HG03175 (cell line): ENCODE results near the gene TKT.
"Not testable (repeated sequence)": the region's sequence is repeated elsewhere in the genome, so short reads cannot be mapped to it uniquely, and the experiment has no call there.

Experiments
- ATAC-seq: cut with Tn5 transposase; IDR thresholded peaks from one replicate; pipeline ENCODE4 v1.9.1; 2021; ENCODE audit warnings: mild to moderate bottlenecking, moderate library complexity; ENCODE audit not compliant: unreplicated experiment

Gene TKT

GRCh38 chr3:53261712-53262111 lies 5.9 kb upstream of the TKT start:
- ATAC-seq: no peak

DNA sequence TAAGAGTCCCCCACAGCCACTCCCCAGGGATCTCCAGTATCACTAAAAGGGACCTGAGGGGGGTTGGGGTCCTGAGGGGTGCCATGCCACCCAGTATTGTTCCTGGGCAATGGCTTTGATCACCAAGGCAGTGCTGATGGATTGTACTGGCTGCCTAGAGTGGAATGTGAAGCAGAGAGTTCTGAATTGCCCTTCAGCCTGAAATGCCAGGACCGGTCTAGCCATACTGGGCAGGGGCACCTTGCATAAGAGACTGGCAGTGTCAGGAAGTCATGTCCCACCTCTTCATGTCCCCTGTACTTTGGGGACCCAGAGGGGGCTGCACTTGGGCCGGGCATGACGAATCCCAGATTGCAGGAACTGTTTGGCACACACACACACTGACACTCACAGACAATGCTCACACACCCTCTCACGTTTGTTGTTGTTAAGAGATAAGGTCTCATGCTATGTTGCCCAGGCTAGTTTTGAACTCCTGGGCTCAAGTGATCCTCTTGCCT lies 4.5 kb upstream of the TKT start:
- ATAC-seq: no peak

- ATAC-seq: no peak
These were observed 3.8 kb upstream of the TKT start for GRCh38 chr3:53259427-53260259.

DNA sequence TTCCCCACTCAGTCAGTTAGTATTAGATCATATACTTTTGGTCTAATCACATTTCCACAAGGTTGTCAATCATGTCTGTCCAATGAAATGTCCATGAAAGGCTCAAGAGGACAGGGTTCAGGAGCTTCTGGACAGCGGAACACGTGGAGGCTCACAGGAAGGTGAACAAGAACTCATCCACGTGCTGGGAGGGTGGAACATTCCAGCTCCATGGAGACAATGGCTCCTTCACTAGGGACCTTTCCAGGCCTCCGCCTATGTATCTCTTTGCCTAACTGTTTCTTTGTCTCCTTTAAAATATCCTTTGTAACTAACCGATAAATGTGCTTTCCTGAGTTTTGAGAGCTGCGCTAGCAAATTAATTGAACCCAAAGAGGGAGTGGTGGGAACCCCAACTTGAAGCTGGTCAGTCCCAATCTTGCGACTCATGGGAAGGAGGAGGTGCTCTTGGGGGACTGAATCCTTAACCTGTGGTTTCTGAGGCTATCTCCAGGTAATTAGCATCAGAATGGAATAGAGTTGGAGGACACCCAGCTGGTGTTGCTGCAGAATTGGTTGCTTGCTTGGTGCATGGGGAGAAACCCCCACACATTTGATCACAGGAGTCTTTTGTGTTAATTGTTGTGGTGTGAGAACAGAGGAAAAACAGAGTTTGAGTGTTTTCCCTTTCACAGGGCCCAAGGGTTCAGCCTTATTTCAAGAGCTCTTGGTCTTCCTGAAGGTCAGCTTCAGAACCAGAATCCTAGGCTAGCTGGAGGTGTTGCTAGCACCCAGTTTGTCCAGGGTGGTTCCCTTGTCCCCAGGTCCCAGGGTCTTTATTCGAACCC lies 3.0 kb upstream of the TKT start:
- ATAC-seq: no peak

DNA sequence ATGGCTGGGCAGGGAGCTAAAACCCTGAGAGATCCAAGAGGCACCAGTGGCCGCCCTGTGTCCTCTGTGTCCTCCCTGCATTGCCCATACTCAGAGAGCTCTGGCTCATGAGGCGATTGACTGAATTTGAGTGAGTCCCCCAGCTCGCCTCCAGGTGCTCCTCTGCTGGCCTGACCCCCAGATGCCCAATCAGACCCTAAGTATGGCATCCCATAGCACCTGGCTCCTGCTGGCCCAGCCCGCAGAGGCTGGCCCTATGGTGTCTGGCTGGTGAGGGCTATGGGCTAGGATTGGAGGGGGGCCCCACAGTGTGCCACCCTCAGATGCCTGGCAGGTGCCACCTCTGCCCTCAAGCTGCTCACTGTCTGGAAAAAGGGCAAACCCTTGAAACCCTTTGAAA lies 1.6 kb upstream of the TKT start:
- no peak for ATAC-seq

DNA sequence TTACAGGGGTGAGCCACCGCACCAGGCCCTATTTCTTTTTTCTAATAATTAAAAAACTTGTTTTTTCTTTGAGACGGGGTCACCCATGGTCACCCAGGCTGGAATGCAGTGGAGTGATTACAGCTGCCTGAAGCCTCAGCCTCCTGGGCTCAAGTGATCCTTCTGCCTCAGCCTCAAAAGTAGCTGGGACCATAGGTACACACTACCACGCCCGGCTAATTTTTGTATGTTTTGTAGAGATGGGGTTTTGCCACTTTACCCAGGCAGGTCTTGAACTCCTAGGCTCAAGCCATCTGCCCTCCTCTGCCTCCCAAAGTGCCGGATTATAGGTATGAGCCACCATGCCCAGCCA lies 858 bp upstream of the TKT start:
- no peak for ATAC-seq

DNA sequence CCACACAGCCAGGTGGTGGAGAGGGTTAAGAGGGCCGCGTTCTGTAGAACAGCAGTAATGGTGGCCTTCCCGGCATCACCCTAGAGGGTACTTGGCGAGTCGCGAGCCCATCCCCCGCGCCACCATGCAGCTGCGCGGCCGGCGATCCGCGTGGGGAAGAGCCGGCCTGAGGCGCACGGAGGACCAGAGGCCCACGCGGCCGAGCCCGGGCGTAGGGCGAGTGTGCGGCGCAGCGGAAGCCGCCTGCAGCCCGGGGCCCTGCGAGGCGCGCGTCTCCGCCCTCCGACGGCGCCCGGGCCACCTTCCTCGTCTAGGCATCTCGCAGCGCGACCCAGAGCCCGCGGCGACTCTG lies 423 bp downstream of the TKT start:
- ATAC-seq: peak; percentile 44

DNA sequence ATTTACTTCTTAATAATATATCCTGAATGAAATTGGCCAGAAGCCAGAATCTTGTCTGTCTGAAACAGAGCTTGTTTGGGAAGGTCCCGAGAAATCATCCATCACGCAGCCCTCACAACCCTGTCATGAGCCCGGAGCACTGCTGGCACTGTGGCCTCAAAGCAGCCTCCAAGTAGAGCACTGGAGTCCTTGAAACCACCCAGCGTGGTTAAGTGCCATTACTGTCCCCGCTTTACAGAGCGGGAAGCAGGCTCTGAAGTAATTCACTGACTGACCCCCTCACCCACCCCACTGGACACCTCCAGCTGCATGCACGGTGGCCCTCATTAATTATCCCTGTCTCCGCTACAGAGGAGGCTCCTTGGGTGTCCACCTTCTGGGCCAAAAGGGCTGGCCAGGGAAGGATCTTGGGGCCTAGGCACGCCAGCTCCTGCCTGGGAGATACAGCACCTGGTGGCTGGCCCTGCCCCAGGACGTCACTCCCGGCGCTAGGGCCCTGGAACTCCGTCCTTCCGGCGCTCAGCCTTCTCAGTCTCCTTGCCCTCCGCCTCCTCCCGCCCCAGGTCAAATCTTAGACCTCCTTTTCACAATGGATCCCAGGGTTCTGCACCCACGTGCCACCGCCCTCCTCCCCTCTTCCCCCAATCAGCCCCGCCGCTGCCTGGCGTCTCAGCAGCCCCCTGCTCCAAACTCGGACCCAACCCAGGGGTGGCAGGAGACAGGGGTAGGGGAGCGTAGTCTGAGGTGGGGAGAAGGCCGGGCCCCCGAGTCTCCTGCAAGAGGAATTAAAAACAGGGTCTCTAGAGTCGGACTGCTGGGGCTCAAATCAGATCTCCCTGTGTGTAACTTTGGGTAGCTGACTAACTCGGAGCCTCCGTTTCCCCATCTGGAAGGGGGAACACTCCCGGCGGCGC lies 1.1 kb downstream of the TKT start:
- peak; percentile 55 for ATAC-seq

- ATAC-seq: no peak
These were observed 1.9 kb downstream of the TKT start for GRCh38 chr3:53253707-53254508.

DNA sequence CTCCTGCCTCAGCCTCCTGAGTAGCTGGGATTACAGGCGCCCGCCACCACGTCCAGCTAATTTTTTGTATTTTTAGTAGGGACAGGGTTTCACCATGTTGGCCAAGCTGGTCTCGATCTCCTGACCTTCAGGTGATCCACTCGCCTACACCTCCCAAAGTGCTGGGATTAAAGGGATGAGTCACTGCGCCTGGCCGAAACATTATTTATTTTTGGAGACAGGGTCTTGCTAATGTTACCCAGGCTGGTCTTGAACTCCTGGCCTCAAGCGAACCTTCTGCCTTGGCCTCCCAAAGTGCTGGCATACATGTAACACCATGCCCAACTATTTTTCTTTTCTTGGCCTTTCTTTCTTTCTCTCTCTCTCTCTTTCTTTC lies 2.9 kb downstream of the TKT start:
- ATAC-seq: not testable (repeated sequence)

DNA sequence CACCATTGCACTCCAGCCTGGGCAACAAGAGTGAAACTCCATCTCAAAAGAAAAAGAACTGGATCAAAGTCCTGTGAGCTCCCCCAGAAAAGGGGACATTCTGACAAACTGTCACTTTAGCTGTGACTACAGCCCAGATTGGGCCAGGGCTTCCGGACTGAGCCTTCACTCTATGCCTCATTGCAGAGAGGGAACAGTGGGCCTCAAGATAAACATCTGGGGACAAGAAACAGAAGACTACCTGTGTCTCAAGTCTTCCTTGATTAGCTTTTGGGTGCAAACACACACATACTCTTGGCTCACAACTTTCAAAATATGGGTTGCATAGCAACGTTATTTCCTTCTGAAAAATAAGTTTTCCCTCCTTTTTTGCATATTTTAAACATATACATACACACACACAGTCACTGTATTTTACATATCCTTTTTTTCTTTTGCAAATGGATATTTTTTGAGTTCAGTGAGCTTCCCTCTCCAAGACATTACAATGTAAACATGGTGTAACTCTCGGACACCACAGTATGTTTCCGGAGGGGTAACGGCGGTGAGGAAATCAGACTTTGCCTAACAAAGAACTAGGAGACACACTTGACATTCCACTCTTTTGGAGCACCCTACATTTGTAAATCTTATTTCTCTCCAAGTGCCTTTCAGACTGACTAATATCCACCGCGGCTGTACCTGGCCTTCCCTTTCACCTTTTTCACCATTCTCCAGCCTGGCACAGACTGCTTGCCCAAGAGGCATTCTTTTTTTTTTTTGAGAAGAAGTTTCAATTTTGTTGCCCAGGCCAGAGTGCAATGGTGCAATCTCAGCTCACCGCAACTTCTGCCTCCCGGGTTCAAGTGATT lies 3.5 kb downstream of the TKT start:
- ATAC-seq: no peak

DNA sequence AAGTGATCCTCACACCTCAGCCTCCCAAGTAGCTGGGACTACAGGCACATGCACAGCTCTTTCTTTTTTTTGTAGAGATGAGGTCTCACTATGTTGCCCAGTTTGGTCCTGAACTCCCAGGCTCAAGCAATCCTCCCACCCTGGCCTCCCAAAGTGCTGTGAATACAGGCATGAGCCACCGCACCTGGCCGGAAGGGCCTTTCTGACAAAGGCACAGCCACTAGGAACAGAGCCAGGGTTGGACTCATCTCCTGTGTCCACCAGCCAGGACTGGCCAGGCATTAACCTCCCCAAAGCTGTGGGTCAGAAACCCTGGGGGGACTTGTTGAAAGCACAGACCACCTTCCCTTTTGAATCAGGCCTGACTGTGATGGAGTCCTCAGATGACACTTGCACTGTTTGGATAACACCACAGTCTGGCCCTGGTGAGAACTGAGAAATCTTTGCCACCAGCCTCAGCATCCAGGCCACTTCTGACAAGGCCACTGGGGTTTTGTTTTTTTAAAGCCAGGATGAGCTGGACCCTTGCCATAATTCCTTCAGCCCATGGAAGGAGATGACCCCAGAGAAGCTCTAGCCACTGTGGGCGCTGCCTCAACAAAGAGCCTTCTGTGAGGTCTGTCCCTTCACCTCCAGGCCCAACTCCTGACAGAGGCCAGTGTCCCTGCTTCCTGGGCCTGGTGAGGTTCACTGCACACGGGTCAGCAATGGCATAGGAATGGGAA lies 4.8 kb downstream of the TKT start:
- ATAC-seq: no peak

GRCh38 chr3:53250453-53250852 lies 5.4 kb downstream of the TKT start:
- no peak for ATAC-seq

GRCh38 chr3:53248161-53248560 lies 7.7 kb downstream of the TKT start:
- ATAC-seq: no peak

GRCh38 chr3:53247619-53248018 lies 8.2 kb downstream of the TKT start:
- ATAC-seq: no peak

DNA sequence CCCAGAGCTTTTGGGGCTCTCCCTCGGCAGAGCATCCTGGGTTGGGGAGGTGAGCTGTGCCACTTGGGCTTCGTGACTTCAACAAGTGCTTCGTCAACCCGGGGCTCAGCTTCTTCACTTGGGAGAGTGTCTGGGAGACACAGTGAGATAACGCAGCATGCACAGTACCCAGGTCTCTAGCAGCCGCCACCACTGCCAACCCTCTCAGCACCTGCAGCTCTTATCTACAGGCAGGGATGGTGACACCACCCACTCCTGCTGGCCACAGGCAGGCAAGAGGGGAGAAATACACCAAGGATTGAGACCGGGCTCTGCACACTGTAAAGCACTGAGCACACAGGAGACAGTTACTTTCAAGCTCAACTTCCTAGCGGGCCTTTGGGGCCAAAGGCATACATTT lies 11.6 kb downstream of the TKT start:
- ATAC-seq: no peak

- ATAC-seq: no peak
These were observed 12.0 kb downstream of the TKT start for GRCh38 chr3:53243785-53244184.

GRCh38 chr3:53243165-53243564 lies 12.7 kb downstream of the TKT start:
- ATAC-seq: no peak

DNA sequence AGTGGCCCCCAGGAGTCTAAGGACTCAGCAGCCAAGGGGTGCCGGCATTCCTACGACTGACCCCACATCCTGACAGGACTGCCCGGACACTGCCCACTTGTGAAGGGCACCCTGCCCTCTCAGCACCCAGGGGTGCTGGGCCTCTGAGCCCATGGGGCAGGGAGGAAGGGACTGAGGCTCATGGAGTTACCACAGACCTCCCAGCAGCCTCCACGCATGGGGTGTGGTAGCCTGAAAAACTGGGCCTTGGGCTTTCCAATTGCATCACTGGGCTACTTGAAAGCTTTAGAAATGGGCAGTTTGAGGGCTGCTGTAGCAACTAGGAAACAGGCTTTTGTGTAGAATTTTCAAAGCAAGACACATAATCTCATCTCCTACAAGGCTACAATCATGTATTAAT lies 13.2 kb downstream of the TKT start:
- no peak for ATAC-seq
